ENCODE data around the gene FBN3. TPM values are rescaled to one million over a fixed set of nuclear protein-coding genes. Genes with fewer than 3 reads are reported as not detected.

FBN3 gene
- total and polyA plus RNA-seq, 2 experiments from 2014 or later = 5.6 to 15.1 TPM

DNA sequence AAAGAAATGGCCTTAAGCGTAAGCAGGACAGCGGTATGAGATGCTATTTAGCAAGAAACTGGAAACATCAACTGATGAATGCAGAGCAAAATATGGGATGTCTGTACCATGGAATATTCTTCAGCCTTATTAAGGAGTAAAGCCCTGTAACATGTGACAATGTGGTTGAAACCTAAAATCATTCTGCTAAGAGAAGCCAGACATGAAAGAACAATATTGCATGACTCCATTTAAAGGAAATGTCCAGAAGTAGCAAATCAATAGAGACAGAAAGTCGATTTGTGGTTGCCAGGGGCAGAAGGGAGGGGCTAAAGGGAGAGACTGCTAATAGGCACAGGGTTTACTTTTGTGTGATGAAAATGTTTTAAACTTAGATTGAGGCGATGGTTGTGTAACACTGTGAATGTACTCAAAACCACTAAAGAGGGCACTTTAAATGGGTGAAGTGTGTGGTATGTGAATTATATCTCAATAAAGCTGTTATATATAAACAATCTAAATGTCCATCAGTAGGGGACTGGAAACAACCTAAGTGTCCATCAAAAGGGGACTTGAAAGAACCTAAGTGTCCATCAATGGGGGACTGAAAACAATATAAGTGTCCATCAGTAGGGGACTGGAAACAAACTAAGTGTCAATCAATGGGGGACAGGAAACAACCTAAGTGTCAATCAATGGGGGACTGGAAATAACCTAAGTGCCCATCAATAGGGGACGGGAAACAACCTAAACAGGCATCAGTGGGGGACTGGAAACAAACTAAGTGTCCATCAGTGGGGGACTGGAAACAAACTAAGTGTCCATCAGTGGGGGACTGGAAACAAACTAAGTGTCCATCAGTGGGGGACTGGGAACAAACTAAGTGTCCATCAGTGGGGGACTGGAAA is 51.5 kb downstream of the FBN3 start:
- H3K27me3 ChIP-seq = no peaks in the 10 kb centered on the region
- no peak for DNase-seq (ENCODE audit: low read depth in 1 of 2, low spot score in 1 of 2)
- H3K36me3 ChIP-seq = peaks cover 4% of the 10 kb centered on the region

DNA sequence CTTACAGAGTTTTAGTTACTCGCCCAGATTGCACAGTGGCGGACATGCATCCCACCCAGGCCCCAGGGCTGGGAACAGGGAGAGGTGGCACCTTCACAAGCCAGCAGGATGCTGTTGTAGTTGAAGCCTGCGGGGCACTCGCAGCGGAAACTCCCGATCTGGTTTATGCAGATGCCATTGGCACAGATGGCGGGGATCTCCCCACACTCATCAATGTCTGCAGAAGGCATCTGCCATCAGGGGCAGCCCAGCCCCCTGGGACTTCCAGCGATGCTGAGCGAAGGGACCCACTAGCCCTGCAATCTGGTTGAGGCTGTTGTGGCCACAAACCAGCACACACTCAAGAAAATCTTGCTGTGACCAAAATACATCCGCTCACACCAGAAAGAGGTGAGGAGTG is 52.2 kb downstream of the FBN3 start:
- no peak for DNase-seq (ENCODE audit: low read depth in 1 of 2, low spot score in 1 of 2)
- Histone ChIP-seq H3K4me3 (no peak overlapping the region), H3K27me3 (no peaks in the 10 kb centered on the region), H3K9me3 (ENCODE audit: low read depth) (peaks cover 4% of the 10 kb centered on the region), H3K27ac (no peak overlapping the region), H3K36me3 (peaks cover 4% of the 10 kb centered on the region), H3K4me1 (ENCODE audit: low read depth) (no peaks in the 10 kb centered on the region)
- TF ChIP-seq, protein P1, sequence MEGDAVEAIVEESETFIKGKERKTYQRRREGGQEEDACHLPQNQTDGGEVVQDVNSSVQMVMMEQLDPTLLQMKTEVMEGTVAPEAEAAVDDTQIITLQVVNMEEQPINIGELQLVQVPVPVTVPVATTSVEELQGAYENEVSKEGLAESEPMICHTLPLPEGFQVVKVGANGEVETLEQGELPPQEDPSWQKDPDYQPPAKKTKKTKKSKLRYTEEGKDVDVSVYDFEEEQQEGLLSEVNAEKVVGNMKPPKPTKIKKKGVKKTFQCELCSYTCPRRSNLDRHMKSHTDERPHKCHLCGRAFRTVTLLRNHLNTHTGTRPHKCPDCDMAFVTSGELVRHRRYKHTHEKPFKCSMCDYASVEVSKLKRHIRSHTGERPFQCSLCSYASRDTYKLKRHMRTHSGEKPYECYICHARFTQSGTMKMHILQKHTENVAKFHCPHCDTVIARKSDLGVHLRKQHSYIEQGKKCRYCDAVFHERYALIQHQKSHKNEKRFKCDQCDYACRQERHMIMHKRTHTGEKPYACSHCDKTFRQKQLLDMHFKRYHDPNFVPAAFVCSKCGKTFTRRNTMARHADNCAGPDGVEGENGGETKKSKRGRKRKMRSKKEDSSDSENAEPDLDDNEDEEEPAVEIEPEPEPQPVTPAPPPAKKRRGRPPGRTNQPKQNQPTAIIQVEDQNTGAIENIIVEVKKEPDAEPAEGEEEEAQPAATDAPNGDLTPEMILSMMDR (IDR thresholded peaks at IDR 0.05; ENCODE audit: low read depth, low read length) = no peak

More for the DNA sequence above, 51.5 kb downstream of the FBN3 start:
- Histone ChIP-seq H3K4me1 (ENCODE audit: low read depth) (no peaks in the 10 kb centered on the region), H3K4me3 (no peak overlapping the region), H3K9me3 (ENCODE audit: low read depth) (peaks cover 4% of the 10 kb centered on the region), H3K27ac (no peak overlapping the region)
- TF ChIP-seq, protein P1 (IDR thresholded peaks at IDR 0.05; ENCODE audit: low read depth, low read length) = no peak

DNA sequence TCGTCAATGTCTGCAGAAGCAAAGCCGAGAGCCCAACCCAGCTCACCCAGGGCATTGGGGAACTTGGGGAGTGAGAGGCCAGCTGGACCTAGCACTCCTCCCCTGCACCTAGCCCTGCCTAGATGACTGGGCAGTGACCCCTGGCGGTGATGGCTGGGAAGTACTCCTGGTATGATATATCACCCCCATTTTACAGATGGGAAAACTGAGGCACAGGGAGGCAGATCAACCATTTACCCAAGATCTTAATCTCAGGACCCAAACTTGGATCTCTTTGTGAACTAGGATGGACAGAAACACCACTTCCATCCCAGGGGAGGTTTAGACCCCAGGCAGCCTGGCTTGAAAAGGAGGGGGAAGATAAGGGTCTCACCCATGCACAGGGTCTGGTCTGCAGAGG is 53.3 kb downstream of the FBN3 start:
- DNase-seq (ENCODE audit: low read depth in 1 of 2, low spot score in 1 of 2) = no peak
- Histone ChIP-seq H3K9me3 (ENCODE audit: low read depth) (peaks cover 4% of the 10 kb centered on the region), H3K36me3 (peaks cover 4% of the 10 kb centered on the region), H3K27ac (no peak overlapping the region), H3K4me3 (no peak overlapping the region), H3K4me1 (ENCODE audit: low read depth) (no peaks in the 10 kb centered on the region), H3K27me3 (no peaks in the 10 kb centered on the region)
- TF ChIP-seq, protein P1 (IDR thresholded peaks at IDR 0.05; ENCODE audit: low read depth, low read length) = no peak

DNA sequence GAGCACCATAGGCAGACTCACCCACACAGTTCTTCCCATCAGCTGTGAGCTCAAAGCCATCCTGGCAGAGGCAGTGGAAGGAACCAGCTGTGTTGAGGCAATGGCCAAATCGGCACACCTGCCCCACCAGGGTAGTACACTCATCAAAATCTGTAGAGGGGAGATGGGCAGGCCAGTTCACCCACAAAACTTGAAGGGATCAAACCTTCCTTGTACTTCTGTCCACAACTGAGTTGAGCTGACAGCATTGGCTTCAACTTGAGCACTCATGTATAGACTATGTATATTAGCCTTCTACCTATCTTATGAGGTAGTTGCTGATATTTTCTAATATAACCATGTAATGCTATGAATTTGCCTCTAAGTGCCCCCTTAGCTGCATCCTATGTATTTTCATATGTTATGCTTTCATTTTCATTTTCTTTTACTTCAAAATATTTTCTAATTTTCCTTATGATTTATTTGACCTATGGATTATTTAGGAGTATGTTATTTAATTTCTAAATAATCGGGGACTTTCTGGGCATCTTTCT is 54.0 kb downstream of the FBN3 start:
- no peak overlapping the region for H3K4me3 ChIP-seq
- H3K4me1 ChIP-seq (ENCODE audit: low read depth) = no peaks in the 10 kb centered on the region
- peaks cover 4% of the 10 kb centered on the region for H3K36me3 ChIP-seq
- H3K27ac ChIP-seq = no peak overlapping the region
- peaks cover 4% of the 10 kb centered on the region for H3K9me3 ChIP-seq (ENCODE audit: low read depth)
- H3K27me3 ChIP-seq = no peaks in the 10 kb centered on the region
- TF ChIP-seq, protein P1 (IDR thresholded peaks at IDR 0.05; ENCODE audit: low read depth, low read length) = no peak
- DNase-seq (ENCODE audit: low read depth in 1 of 2, low spot score in 1 of 2) = no peak

DNA sequence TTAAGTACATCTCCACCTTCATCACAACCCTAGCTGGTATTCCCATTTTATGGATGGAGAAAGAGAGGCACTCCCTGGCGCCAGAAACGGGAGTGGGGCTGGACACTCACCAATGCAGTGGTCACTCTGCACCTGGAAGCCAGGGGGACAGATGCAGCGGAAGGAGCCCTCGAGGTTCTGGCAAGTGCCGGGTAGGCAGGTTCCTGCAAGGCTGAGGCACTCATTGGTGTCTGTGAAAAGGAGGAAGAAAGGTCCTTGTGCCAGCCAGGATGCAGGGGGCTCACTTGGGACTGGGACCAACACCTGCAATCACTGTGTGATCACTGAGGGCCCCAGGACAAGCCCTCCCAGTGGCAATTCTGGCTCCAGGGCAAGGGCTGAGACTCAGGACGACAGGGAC is 55.1 kb downstream of the FBN3 start:
- peaks cover 4% of the 10 kb centered on the region for H3K9me3 ChIP-seq (ENCODE audit: low read depth)
- no peak overlapping the region for H3K27ac ChIP-seq
- no peaks in the 10 kb centered on the region for H3K4me1 ChIP-seq (ENCODE audit: low read depth)
- H3K27me3 ChIP-seq = no peaks in the 10 kb centered on the region
- TF ChIP-seq, protein P1 (IDR thresholded peaks at IDR 0.05; ENCODE audit: low read depth, low read length) = no peak
- peaks cover 4% of the 10 kb centered on the region for H3K36me3 ChIP-seq
- no peak for DNase-seq (ENCODE audit: low read depth in 1 of 2, low spot score in 1 of 2)
- no peak overlapping the region for H3K4me3 ChIP-seq

All from cardiac muscle cell (in vitro differentiated cells and primary cell).